GM13977 (cell line): Measurements from ENCODE around the gene CABP7.
"Not testable (repeated sequence)": the region's sequence is repeated elsewhere in the genome, so short reads cannot be mapped to it uniquely, and the experiment has no call there.

ENCODE experiments used
- DNase-seq: peaks from one replicate; pipeline ENCODE4 v3.0.0; 2012; ENCODE audit warnings: low spot score
- in situ Hi-C: fragments of 300-500 bp; cut with MboI; formaldehyde crosslinking; loops from one replicate; pipeline ENCODE4 v1.12.0; 2022; ENCODE audit warnings: low sequenced_read_pairs, low pct_unique_long_range_greater_than_20kb, mixed read lengths, inconsistent platforms; ENCODE audit not compliant: unreplicated experiment
- TF ChIP-seq, protein P1 (sequence below): IDR thresholded peaks from 2 replicates; pipeline ENCODE4 v1.5.1; 2012; ENCODE audit warnings: mild to moderate bottlenecking, control low read depth; ENCODE audit not compliant: insufficient read depth; ENCODE audit errors: extremely low read depth, missing control alignments

The CABP7 gene

GRCh38 chr22:29751669-29752068 is 31.9 kb downstream of the CABP7 start:
- TF ChIP-seq, protein P1, sequence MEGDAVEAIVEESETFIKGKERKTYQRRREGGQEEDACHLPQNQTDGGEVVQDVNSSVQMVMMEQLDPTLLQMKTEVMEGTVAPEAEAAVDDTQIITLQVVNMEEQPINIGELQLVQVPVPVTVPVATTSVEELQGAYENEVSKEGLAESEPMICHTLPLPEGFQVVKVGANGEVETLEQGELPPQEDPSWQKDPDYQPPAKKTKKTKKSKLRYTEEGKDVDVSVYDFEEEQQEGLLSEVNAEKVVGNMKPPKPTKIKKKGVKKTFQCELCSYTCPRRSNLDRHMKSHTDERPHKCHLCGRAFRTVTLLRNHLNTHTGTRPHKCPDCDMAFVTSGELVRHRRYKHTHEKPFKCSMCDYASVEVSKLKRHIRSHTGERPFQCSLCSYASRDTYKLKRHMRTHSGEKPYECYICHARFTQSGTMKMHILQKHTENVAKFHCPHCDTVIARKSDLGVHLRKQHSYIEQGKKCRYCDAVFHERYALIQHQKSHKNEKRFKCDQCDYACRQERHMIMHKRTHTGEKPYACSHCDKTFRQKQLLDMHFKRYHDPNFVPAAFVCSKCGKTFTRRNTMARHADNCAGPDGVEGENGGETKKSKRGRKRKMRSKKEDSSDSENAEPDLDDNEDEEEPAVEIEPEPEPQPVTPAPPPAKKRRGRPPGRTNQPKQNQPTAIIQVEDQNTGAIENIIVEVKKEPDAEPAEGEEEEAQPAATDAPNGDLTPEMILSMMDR: no peak
- no peak for DNase-seq
- in situ Hi-C loops: no loop called here

DNA sequence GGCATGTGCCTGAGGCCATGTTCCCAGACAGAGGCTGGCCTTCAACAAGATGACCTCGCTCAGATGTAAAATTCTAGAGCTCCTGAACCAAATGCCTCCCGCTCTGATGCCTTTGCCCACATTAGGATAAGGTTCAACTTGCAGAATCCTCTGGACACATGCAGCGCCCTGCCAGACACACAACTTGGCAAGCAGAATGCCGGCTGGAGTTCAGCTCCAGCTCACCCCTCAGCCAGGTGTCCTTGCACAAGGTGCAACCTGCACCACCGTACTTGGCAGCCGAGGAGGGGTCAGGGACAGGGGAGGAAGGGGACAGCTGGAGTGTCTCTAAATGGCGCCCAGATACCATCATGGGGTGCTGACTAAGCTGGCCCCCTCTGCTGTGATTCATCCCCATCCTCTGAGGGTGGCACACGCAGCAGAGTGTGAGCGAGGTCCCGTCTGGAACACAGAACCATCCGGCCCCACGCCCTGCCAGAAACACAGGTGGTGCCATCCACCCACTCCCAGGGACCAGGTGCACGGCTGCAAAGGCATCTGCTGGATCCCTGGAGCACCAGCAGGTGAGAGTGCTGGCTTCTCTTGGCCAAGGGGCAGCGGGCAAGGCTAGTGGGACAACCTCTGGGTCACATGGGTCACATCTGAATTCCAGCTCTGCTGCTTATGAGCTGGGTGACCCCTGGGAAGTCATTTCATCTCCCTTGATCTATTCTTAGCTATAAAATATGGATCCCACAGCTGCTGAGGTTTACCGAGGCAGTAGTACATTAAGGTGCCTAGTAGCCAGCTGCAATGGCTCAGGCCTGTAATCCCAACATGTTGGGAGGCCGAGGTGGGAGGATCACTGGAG is 34.2 kb downstream of the CABP7 start:
- TF ChIP-seq, protein P1: no peak
- no peak for DNase-seq
- in situ Hi-C loops: no loop called here

- DNase-seq, in situ Hi-C loops: not testable (repeated sequence)
Measured at GRCh38 chr22:29754658-29755395, 35.0 kb downstream of the CABP7 start.

DNA sequence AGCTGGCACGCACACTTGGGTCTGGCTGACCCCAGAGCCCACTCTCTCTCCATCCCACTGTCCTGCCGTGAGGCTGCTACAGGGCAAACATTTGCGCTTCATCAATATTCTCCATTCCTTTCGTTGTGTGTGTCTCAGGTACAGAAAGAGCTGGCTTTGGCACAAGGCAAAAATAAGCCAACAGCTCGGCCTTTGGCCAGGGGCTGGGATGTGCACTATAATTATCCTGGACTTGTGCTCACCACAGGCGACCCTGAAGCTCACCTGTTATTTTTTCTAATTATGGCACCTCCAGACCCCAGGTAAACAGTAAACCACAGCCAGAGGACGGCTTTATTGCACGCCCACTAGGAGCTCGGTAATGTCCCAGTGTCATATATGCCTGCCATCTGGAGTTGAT is 36.1 kb downstream of the CABP7 start:
- TF ChIP-seq, protein P1: no peak
- in situ Hi-C loops: no loop called here
- no peak for DNase-seq

GRCh38 chr22:29756341-29756740 is 36.5 kb downstream of the CABP7 start:
- TF ChIP-seq, protein P1: no peak
- in situ Hi-C loops: no loop called here
- DNase-seq: no peak

DNA sequence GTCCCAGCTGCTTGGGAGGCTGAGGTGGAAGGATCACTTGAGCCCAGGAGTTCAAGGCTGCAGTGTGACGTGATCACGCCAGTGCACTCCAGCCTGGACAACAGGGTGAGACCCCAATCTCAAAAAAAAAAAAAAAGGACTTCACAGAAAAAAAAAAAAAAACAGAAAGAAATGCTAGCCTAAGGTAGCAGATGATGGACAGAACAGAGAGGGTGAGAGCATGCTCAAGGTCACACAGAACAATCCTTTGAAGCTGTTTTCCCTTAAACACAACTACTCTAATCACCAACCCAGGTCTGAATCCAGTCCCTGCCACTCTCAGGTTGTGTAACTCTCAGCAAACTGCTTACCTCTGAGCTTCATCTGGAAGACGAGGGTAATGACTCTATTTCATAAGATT is 37.3 kb downstream of the CABP7 start:
- in situ Hi-C loops: no loop called here
- no peak for DNase-seq
- TF ChIP-seq, protein P1: no peak

GRCh38 chr22:29758068-29758622 is 38.3 kb downstream of the CABP7 start:
- in situ Hi-C loops: no loop called here
- TF ChIP-seq, protein P1: no peak

More at GRCh38 chr22:29758068-29758622, 38.3 kb downstream of the CABP7 start:
- DNase-seq: no peak
